ENCODE data around the gene ATP8B1.

GRCh38 chr18:57727952-57728807 is 74.9 kb downstream of the ATP8B1 start:
- TF ChIP-seq, protein P1, sequence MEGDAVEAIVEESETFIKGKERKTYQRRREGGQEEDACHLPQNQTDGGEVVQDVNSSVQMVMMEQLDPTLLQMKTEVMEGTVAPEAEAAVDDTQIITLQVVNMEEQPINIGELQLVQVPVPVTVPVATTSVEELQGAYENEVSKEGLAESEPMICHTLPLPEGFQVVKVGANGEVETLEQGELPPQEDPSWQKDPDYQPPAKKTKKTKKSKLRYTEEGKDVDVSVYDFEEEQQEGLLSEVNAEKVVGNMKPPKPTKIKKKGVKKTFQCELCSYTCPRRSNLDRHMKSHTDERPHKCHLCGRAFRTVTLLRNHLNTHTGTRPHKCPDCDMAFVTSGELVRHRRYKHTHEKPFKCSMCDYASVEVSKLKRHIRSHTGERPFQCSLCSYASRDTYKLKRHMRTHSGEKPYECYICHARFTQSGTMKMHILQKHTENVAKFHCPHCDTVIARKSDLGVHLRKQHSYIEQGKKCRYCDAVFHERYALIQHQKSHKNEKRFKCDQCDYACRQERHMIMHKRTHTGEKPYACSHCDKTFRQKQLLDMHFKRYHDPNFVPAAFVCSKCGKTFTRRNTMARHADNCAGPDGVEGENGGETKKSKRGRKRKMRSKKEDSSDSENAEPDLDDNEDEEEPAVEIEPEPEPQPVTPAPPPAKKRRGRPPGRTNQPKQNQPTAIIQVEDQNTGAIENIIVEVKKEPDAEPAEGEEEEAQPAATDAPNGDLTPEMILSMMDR (conservative IDR thresholded peaks at IDR 0.05; ENCODE audit: low read depth, low read length): no peak
- no peak for TF ChIP-seq NFE2L2 (IDR thresholded peaks at IDR 0.05; ENCODE audit: low read depth, low read length)
- no peak for TF ChIP-seq RAD21 (IDR thresholded peaks at IDR 0.05; ENCODE audit: low read length)
- no peak for TF ChIP-seq RFX5 (IDR thresholded peaks at IDR 0.05; ENCODE audit: low read depth, low read length)
- TF ChIP-seq CHD1 (IDR thresholded peaks at IDR 0.05; ENCODE audit: low read depth, low read length): no peak
- TF ChIP-seq, protein P2, sequence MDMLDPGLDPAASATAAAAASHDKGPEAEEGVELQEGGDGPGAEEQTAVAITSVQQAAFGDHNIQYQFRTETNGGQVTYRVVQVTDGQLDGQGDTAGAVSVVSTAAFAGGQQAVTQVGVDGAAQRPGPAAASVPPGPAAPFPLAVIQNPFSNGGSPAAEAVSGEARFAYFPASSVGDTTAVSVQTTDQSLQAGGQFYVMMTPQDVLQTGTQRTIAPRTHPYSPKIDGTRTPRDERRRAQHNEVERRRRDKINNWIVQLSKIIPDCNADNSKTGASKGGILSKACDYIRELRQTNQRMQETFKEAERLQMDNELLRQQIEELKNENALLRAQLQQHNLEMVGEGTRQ (IDR thresholded peaks at IDR 0.05; ENCODE audit: low read depth, low read length): no peak
- TF ChIP-seq BHLHE40 (IDR thresholded peaks at IDR 0.05; ENCODE audit: low read depth, low read length): no peak
- TF ChIP-seq RCOR1 (IDR thresholded peaks at IDR 0.05; ENCODE audit: insufficient replicate concordance, low read length): no peak
- TF ChIP-seq MXI1 (IDR thresholded peaks at IDR 0.05; ENCODE audit: borderline replicate concordance, low read depth, low read length): no peak
- no peak for TF ChIP-seq POLR2A (IDR thresholded peaks at IDR 0.05; ENCODE audit: low read depth, low read length)
